HG03439 (cell line): ENCODE results near the gene COL1A2.

ENCODE experiments used
- ATAC-seq: cut with Tn5 transposase; IDR thresholded peaks from one replicate; pipeline ENCODE4 v1.9.1; 2021; ENCODE audit warnings: mild to moderate bottlenecking, moderate library complexity; ENCODE audit not compliant: unreplicated experiment

The COL1A2 gene

DNA sequence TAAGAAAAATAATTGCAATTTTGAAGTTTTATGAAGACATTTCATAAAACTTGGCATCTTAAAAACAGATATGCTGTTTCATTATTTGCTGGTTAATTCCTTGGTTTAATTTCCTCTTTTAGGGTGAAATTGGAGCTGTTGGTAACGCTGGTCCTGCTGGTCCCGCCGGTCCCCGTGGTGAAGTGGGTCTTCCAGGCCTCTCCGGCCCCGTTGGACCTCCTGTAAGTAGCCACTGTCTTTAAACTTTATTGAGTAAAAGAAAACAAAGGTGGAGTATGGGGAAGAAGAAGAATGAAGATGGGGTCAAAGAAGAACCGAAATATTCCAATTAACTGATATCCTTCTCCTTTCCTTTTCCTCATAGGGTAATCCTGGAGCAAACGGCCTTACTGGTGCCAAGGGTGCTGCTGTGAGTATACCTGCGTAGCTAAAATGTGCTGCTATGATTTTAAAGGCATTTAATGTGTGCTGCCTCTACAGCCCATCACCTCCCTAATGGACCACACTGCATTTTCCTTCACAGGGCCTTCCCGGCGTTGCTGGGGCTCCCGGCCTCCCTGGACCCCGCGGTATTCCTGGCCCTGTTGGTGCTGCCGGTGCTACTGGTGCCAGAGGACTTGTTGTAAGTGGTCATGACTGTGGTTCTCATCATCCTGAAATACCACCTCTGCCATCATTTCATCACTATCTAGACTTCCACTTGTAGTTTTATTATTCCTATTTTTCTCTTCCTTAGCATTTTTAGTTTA lies 14.7 kb downstream of the COL1A2 start:
- no peak for ATAC-seq

DNA sequence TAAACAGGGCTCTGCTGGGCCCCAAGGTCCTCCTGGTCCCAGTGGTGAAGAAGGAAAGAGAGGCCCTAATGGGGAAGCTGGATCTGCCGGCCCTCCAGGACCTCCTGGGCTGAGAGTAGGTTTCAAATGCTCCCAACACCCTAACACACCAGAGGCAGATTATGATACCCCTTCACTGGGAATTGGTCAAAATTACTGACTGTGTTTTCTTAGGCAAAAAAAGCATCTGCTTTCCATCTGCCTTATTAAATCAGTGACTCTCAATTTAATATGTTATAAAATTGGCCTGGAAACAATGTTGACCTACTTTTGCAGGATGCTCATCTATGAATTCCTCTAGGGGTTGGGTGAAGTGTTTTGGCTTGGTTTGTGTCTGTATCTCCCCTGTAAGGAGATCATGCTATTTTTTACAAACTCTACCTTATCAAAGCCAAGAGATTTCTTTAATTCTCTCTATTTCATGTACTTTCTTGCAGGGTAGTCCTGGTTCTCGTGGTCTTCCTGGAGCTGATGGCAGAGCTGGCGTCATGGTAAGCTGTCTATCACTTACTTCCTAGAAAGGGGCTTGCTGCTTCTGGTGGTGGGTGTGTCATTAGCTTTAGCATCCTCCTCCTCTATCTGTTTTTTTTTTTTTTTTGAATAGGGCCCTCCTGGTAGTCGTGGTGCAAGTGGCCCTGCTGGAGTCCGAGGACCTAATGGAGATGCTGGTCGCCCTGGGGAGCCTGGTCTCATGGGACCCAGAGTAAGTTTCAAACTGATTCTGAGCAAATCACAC lies 15.9 kb downstream of the COL1A2 start:
- no peak for ATAC-seq

DNA sequence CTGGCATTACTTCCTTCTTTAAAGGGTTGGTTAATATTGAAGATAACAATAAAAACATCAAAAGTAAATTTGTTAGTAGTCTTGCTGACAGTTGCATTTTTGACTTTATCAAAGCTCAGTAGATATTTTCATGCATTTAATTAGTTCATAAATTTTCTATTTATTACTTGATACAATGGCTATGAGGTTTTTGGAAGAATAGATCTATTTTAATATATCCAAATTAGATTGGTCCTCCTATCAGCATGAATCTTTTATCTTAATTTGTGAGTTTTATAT lies 16.4 kb downstream of the COL1A2 start:
- no peak for ATAC-seq

DNA sequence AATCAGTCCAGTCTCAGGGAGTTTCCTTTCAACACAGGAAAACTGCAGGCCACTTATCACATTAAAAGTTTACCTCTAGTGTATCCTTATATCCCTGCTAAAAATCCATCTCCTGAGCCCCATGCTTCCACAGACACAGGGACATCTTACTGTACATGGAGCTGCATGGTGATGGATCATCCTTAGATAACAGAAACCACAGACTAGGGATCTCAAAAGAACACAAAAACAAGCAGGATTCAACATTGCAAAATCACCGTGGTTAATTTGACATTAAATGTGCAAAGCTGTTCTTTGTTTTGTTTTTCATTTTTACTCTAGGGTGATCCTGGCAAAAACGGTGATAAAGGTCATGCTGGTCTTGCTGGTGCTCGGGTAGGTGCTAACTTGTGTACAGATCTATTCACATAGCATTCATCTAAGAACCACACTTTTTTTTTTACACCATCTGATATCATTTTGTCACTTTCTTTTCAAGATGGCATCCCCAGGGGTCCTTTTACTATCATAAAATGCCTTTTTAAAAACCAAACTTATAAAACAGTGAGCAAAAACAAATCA lies 18.1 kb downstream of the COL1A2 start:
- ATAC-seq = no peak

DNA sequence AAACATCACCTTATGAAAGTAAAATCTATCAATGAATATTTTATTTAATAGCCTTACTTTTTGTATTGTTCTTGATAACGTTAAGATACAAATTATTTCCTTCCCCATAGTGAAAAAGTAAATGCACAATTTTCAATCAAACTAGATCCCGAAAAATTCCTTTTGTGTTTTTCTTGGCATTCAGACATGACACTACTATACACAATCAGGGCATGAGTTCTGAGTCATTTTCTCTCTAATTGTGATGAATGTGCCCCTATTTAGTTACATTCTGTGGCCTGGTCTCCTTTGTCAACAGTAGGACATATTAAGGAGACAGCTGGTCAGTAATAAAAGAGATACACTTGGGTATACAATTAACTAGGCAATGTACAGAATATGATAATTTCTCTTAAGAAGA lies 19.8 kb downstream of the COL1A2 start:
- no peak for ATAC-seq

DNA sequence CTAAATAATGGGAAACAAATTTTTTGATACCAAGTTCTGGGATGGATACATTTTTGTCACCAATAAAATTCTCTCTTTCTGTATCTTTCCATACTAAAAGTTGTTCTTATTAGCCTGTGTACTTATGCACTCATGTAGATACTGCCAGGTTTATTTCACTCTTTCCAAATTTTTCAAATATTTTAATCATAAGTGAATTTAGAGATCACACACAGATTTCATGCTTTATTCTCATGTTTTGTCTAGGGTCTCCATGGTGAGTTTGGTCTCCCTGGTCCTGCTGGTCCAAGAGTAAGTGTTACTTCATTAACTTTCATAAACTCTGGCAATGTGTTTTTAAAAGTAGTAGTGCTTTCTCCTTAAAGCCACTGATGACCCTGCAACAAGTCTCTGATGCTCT lies 20.3 kb downstream of the COL1A2 start:
- no peak for ATAC-seq

DNA sequence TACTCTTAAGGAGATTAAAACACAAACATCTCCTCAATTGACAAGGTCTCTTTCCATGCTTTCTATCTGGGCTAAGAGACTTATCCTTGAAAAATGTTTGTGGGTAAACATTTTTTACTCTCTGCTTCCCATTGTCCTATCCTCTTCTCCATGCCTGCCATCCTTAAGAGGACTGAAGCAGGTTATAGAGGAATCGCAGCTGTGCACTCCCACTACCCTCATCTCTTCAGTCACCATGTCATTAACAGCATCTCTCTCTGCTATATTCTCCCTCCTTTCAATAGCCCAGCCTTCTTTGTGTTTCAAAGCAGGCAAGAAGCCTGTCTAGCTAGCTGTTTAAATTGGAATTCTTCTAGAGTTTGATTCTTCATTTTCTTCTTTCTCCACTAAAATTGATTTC lies 22.6 kb downstream of the COL1A2 start:
- no peak for ATAC-seq

DNA sequence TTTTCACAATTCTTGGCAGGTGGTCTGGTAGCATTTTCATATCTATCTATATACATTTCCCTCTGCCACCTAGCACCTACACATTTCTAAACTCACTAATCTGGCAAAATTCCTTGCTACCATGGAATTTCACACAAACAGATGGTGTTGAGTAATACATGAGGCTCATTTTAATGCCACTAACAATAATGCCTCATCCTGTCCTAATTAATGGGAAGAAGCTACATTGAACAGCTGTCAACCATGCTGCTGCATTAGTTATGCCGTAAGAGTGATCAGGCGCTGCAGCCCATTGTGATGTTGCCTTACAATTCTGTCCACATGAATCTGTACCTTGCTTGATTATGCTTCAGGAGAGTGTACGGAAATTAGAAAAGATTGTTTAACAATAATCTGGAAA lies 23.2 kb downstream of the COL1A2 start:
- ATAC-seq = no peak

DNA sequence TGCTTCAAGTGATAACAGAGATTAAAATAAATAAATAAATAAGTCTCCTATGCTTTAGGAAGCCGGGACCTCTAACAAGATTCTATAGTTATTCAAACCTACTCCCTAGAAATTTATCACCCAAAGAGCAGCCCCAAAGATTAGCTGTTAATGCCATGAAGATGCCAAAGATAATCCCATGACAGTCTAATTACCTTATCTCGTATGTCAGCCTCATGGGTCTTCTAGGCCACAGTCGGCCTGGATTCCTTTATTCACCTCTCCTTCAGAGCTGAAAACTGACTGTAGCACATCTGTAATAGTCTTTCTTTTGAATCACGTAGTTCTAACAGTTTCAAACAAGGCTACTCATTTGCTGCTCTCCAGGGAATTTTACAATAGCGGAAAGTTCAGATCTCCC lies 24.2 kb downstream of the COL1A2 start:
- no peak for ATAC-seq

DNA sequence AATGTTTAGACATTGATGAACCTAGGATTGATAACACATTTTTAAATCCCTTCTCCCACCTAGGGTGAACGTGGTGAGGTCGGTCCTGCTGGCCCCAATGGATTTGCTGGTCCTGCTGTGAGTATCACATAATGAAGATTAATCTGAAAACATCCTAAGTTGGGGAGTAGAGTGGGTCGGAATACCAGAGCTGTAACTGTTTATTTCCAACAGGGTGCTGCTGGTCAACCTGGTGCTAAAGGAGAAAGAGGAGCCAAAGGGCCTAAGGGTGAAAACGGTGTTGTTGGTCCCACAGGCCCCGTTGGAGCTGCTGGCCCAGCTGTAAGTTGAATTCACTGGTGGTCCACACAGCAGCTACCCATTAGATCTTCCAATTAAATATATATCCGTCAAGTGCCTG lies 25.6 kb downstream of the COL1A2 start:
- no peak for ATAC-seq

DNA sequence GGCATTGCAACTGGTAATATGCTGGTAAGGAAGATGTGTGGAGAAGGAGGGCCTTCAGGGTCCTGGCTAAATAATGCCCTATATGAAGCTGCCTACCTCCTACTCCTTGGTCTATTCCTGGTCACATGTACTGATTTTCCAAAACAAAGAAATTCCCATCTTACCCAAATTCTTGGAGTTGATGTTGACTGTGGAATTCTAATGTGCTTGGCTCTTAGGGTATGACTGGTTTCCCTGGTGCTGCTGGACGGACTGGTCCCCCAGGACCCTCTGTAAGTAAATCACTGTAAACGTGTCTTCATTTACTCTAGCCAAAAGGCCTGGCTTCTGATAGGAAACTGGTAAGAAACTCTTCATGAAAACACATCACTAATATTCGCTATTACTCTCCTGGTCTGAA lies 27.0 kb downstream of the COL1A2 start:
- no peak for ATAC-seq

DNA sequence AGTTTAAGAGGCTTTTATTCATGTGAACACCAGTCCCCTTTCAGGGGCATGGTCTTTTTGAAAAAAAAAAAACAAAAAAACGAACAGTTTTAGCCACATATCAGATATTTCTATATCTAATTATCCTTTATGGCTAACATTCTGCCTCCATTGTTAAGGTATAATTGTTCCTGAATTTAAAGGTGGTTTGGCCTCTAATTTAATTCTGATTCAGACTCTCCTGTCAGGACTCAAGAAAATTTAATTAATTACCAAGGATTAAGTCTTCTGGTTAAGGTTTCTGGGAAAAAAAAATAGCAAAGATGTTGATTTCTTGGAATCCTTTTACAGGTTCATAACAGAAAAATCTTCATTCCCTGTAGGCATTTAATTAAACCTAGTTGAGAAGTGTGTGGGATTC lies 27.4 kb downstream of the COL1A2 start:
- ATAC-seq = no peak

DNA sequence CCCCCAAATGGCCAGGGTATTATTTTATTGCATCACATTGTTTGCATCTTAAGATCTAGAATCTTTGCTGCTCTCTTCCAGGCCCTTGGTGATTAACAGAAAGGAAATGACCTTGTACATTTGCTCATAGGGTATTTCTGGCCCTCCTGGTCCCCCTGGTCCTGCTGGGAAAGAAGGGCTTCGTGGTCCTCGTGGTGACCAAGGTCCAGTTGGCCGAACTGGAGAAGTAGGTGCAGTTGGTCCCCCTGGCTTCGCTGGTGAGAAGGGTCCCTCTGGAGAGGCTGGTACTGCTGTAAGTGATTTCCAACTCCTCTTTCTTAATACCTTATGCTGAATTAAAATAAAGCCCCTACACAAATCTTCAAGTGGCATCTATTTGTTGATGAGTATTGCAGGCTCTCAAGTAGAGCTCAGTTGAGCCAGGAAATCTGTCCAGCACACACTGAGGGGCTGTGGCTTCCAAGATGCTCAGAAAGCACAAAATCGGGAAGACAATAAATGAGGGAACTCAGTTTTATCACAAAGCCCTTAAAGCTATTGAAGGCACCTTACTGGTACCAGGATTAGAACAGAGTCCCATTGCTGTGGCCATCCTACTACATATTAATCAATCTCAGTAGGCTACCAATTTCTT lies 28.2 kb downstream of the COL1A2 start:
- ATAC-seq = no peak

DNA sequence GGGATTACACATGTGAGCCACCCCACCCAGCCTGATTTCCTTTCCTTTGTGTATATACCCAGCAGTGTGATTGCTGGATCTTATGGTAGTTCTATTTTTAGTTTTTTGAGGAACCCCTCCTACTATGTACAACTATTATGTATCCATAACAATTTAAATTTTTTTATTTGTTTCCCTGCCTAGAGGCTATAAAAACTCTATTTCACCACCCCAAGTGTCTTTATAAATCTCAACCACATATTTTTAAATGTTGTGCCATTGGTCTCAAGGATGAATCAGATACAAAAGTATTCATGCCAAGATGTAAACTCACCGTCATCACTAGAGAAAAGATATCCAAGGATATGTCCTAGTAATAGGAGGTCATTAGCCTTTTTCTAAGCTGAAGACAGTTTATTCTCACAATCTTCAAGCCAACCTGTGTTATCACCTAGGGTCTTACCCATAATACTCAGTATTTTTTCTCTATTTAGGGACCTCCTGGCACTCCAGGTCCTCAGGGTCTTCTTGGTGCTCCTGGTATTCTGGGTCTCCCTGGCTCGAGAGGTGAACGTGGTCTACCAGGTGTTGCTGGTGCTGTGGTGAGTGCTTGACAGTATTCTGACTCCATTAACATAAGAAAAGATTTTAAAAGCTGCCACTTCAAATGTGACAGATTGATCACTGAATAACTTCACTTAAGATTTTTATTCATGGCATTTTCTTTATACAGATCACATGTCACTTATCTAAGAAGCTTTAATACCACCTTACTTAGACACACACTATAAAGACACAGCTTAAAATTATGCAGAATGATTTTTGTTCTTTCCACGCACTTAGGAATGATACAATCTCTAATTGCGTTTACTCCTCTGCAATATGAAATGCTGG lies 29.4 kb downstream of the COL1A2 start:
- no peak for ATAC-seq

DNA sequence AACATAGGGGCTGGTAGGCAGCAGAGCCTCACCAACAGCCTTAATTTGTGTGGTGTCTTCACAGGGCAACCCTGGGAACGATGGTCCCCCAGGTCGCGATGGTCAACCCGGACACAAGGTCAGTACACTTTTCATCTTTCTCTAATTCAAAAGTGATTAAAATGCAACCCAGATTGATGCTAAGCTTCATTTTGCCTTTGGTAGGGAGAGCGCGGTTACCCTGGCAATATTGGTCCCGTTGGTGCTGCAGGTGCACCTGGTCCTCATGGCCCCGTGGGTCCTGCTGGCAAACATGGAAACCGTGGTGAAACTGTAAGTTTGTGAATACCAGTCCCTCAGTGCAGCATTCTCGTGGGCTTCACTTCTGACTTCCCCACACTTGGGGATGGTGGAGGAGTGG lies 30.9 kb downstream of the COL1A2 start:
- ATAC-seq = no peak

DNA sequence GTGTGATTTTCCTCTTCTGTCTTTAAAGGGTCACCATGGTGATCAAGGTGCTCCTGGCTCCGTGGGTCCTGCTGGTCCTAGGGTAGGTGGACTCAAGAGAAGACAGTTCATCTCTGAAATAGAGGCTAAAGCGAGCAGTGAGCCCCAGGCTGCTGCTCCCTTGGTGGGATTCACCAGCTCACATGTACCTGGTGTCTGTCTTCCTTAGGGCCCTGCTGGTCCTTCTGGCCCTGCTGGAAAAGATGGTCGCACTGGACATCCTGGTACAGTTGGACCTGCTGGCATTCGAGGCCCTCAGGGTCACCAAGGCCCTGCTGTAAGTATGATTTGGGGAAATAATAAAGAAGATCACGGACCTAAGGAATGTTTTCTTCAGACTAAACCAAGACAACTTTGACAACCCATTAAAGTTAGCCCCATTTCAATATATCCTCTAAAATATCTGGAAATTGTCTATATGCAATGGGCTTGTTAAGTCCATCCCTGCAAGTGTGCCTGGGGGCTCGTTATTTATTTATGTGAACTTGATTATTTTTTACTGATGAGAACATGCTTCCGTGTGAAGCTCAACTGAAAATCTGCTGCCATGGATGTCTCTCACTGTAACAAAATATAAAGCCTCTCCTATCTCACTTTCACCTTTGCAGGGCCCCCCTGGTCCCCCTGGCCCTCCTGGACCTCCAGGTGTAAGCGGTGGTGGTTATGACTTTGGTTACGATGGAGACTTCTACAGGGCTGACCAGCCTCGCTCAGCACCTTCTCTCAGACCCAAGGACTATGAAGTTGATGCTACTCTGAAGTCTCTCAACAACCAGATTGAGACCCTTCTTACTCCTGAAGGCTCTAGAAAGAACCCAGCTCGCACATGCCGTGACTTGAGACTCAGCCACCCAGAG lies 32.5 kb downstream of the COL1A2 start:
- ATAC-seq = no peak

DNA sequence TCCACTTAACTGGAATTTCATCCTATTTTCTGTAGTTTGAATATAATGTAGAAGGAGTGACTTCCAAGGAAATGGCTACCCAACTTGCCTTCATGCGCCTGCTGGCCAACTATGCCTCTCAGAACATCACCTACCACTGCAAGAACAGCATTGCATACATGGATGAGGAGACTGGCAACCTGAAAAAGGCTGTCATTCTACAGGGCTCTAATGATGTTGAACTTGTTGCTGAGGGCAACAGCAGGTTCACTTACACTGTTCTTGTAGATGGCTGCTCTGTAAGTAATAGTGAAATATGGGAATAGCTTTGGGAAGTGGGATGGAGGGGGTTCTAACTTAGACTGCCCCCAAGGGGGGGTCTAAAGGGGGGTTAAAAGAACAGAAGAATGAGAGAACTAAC lies 34.5 kb downstream of the COL1A2 start:
- ATAC-seq = no peak

DNA sequence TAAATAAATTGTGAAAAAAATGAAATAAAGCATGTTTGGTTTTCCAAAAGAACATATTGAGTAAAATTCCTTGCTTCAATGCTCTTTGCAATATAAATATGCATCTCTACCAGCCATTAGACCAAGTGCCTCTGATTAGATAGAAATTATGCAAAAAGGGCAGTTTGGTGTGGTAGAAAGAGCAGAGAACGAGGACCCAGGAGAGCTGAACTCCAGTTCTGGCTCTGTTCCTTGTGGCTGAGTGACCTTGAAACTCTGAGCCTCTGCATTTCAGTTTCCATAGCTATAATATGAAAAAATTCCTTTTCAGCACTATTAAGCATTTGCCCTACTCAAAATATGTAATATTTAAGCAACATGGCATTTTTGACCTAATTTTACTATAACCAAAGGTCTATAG lies 36.5 kb downstream of the COL1A2 start:
- ATAC-seq = no peak

DNA sequence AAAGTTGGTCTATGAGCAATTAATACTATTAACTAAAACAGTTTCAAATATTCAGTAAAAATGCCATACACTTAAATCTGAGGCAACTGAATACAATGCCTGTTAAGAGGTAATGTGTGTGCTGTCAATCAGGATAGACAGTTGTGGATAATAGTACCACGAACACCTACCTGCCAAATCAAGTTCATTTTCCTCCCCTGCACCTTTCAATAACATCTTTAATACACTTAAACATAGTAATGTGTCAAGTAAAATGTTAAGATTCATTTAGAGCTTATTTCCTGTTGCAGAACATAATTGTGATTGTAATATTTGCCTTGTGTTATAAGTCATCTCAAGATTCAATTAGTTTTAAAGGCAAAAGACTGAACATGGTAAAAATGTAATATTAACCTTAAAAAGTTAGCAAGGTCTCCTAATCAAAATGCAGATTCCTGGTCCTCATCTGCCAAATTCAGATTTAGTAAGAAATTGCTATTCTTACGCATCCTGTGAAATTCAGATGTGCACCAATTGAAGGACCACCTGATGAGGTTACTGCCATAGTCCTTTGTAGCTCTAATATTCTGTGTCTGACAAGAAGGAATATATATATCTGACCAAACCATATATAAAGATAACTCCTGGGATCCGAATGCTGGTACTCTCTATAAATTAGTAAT lies 37.1 kb downstream of the COL1A2 start:
- ATAC-seq = no peak

DNA sequence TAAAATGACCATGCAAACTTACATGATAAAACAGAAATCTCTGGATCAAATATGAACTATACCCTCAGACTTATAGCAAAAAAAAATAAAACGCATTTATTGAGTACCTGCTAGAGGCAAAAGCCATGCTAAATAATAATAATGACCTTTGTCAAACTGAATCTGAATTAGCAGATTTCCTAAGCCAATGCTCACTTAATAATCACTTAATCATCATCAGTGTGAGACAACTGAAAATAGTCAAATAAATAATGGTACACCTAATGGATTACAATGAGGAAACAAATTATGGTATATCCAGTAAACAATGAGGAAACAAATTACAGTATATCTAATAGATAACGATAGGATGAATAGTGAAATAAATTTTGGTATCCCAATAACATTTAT lies 37.6 kb downstream of the COL1A2 start:
- no peak for ATAC-seq
